ENCODE results near the gene ITPA.

Gene ITPA

GRCh38 chr20:3209257-3209945 is at the start of gene ITPA:
Gene ITPA, plus strand, starts transcription at chr20:3209498. Its CDS starts 54 bp downstream, at chr20:3209552.
- peak; percentile 7 to 11 for DNase-seq

GRCh38 chr20:3160418-3160817 is 48.9 kb upstream of the ITPA start:
- no peak for DNase-seq

GRCh38 chr20:3161316-3162079 is 47.8 kb upstream of the ITPA start:
- DNase-seq = no peak

- no peak for DNase-seq
These were observed 47.2 kb upstream of the ITPA start for GRCh38 chr20:3162080-3162611.

- no peak for DNase-seq
These were observed 45.9 kb upstream of the ITPA start for GRCh38 chr20:3163099-3164042.

GRCh38 chr20:3164043-3164762 is 45.1 kb upstream of the ITPA start:
- DNase-seq = no peak

GRCh38 chr20:3164763-3165410 is 44.4 kb upstream of the ITPA start:
- no peak for DNase-seq

- no peak for DNase-seq
These were observed 43.6 kb upstream of the ITPA start for GRCh38 chr20:3165473-3166337.

- DNase-seq = no peak
These were observed 42.9 kb upstream of the ITPA start for GRCh38 chr20:3166338-3166912.

- DNase-seq = no peak
These were observed 42.4 kb upstream of the ITPA start for GRCh38 chr20:3166913-3167342.

- DNase-seq = no peak
These were observed 41.6 kb upstream of the ITPA start for GRCh38 chr20:3167738-3168078.

- DNase-seq = no peak
These were observed 41.0 kb upstream of the ITPA start for GRCh38 chr20:3168079-3168828.

- DNase-seq = no peak
These were observed 40.3 kb upstream of the ITPA start for GRCh38 chr20:3168829-3169590.

- DNase-seq = no peak
These were observed 37.7 kb upstream of the ITPA start for GRCh38 chr20:3171391-3172125.

GRCh38 chr20:3172126-3172932 is 37.0 kb upstream of the ITPA start:
- DNase-seq = no peak

- DNase-seq = no peak
These were observed 36.2 kb upstream of the ITPA start, which contains the start of gene LZTS3 for GRCh38 chr20:3172933-3173609. Gene LZTS3, minus strand, starts transcription at chr20:3173549. Its CDS starts 6,386 bp downstream, at chr20:3167163.
